ENCODE results near the gene FYN.

DNA sequence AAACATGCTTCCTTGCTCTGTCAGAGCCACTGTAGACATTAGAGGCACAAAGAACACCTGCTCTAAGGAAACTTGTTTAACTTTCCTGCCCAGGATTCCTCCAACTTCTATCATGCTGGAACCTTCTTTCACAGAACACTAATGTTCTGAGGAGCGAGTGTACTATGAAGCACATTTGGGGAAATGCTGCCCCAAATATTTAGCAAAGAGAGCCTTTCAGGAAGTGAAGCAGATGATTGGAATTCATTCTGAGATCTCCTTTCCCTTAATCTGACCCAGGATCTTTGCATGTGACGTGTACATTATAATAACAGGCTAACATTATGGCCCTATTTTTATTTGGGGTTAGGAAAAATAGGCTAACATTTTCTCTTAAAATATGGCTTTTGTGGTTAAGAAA is 21.0 kb upstream of the FYN start:
- TF ChIP-seq RAD21 (conservative IDR thresholded peaks at IDR 0.05 in 1 of 2, IDR thresholded peaks at IDR 0.05 in 1 of 2), result no peak
- no peak for TF ChIP-seq SMC3 (IDR thresholded peaks at IDR 0.05)
- no peak for TF ChIP-seq POLR2A (IDR thresholded peaks at IDR 0.05; ENCODE audit: low read length)
- TF ChIP-seq, protein P1, sequence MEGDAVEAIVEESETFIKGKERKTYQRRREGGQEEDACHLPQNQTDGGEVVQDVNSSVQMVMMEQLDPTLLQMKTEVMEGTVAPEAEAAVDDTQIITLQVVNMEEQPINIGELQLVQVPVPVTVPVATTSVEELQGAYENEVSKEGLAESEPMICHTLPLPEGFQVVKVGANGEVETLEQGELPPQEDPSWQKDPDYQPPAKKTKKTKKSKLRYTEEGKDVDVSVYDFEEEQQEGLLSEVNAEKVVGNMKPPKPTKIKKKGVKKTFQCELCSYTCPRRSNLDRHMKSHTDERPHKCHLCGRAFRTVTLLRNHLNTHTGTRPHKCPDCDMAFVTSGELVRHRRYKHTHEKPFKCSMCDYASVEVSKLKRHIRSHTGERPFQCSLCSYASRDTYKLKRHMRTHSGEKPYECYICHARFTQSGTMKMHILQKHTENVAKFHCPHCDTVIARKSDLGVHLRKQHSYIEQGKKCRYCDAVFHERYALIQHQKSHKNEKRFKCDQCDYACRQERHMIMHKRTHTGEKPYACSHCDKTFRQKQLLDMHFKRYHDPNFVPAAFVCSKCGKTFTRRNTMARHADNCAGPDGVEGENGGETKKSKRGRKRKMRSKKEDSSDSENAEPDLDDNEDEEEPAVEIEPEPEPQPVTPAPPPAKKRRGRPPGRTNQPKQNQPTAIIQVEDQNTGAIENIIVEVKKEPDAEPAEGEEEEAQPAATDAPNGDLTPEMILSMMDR (IDR thresholded peaks at IDR 0.05), result no peak
- TF ChIP-seq, protein P2, sequence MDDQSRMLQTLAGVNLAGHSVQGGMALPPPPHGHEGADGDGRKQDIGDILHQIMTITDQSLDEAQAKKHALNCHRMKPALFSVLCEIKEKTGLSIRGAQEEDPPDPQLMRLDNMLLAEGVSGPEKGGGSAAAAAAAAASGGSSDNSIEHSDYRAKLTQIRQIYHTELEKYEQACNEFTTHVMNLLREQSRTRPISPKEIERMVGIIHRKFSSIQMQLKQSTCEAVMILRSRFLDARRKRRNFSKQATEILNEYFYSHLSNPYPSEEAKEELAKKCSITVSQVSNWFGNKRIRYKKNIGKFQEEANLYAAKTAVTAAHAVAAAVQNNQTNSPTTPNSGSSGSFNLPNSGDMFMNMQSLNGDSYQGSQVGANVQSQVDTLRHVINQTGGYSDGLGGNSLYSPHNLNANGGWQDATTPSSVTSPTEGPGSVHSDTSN (IDR thresholded peaks at IDR 0.05), result no peak
- TF ChIP-seq EP300 (IDR thresholded peaks at IDR 0.05), result no peak
